Neural crest cell (in vitro differentiated cells): ENCODE results near the gene NUMB. TPM values are rescaled to one million over a fixed set of nuclear protein-coding genes. Genes with fewer than 3 reads are reported as not detected.

Experiments
- DNase-seq: peaks from one replicate; pipeline ENCODE4 v3.0.0; 2021; ENCODE audit warnings: low read depth, mixed read lengths, low spot score
- H3K27ac Mint-ChIP-seq: one replicate; pipeline ENCODE4 v1.8.0; 2021; ENCODE audit warnings: mild to moderate bottlenecking, mixed read lengths; ENCODE audit not compliant: unreplicated experiment
- H3K27me3 Mint-ChIP-seq: 2 replicates; pipeline ENCODE4 v1.8.0; 2021; ENCODE audit warnings: low read depth, mild to moderate bottlenecking, mixed read lengths
- H3K36me3 Mint-ChIP-seq: 2 replicates; pipeline ENCODE4 v1.8.0; 2021; ENCODE audit warnings: low read depth, mild to moderate bottlenecking, mixed read lengths
- H3K4me1 Mint-ChIP-seq: 2 replicates; pipeline ENCODE4 v1.8.0; 2021; ENCODE audit warnings: mixed read lengths
- H3K4me3 Mint-ChIP-seq: one replicate; pipeline ENCODE4 v1.8.0; 2021; ENCODE audit warnings: mild to moderate bottlenecking, mixed read lengths
- H3K9me3 Mint-ChIP-seq: 2 replicates; pipeline ENCODE4 v1.8.0; 2021; ENCODE audit warnings: mixed read lengths
- total RNA-seq: library from RNA; stranded (reverse); gene quantifications from 2 replicates; pipeline ENCODE4 v1.2.1, GENCODE V29; 2021
- TF ChIP-seq, protein P1 (sequence below): fragments of 200-600 bp; sonication (generic); conservative IDR thresholded peaks from 2 replicates; pipeline ENCODE4 v1.5.0; 2021; ENCODE audit warnings: antibody characterized with exemption, mild to moderate bottlenecking

The NUMB gene
- total RNA-seq, 1 donor from 2014 or later = 40.7 TPM

DNA sequence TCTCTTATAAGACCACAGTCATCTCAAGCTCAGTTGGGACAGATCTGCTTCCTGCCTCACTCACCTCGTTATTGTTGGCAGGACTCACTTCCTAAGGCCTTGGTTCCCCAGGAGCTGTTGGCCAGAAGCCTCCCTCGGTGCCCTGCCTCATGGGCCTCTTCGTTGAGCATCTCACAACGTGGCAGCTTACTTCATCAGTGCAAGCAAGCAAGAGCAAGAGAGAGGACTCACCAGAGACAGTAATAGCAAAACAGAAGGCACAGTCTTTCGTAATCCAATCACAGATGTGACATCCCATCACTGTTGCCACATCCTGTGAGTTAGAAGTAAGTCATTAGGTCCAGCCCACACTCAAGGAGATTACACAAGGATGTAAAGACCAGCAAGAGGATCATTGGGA lies 5.1 kb upstream of the NUMB start:
- no peak for DNase-seq
- H3K27me3 Mint-ChIP-seq = no peaks in the 10 kb centered on the region

DNA sequence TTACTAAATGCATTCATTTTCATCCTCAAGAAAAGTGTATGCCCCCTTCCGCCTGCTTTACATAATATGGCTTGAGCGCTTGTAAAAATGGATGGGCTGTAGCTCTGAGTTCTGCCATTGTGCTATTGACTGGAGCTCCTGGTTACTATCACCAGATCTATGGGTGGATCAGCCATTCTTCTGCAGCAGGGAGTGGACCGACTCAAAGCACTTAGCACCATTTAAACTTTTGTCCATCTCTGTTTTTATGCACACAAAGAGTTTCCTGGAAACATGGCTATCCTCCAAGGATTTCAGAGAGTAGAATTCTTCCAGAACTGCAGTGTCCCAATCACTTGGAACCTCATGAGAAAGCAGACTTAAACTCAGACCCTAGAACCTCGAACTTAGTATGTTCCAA lies 4.5 kb upstream of the NUMB start:
- TF ChIP-seq, protein P1, sequence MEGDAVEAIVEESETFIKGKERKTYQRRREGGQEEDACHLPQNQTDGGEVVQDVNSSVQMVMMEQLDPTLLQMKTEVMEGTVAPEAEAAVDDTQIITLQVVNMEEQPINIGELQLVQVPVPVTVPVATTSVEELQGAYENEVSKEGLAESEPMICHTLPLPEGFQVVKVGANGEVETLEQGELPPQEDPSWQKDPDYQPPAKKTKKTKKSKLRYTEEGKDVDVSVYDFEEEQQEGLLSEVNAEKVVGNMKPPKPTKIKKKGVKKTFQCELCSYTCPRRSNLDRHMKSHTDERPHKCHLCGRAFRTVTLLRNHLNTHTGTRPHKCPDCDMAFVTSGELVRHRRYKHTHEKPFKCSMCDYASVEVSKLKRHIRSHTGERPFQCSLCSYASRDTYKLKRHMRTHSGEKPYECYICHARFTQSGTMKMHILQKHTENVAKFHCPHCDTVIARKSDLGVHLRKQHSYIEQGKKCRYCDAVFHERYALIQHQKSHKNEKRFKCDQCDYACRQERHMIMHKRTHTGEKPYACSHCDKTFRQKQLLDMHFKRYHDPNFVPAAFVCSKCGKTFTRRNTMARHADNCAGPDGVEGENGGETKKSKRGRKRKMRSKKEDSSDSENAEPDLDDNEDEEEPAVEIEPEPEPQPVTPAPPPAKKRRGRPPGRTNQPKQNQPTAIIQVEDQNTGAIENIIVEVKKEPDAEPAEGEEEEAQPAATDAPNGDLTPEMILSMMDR = no peak
- no peak for DNase-seq
- H3K4me1 Mint-ChIP-seq = peaks cover 22% of the 10 kb centered on the region
- H3K4me3 Mint-ChIP-seq = no peak overlapping the region
- no peaks in the 10 kb centered on the region for H3K9me3 Mint-ChIP-seq
- H3K27ac Mint-ChIP-seq = no peak overlapping the region
- no peaks in the 10 kb centered on the region for H3K36me3 Mint-ChIP-seq
- H3K27me3 Mint-ChIP-seq = no peaks in the 10 kb centered on the region

More for the DNA sequence above, 5.1 kb upstream of the NUMB start:
- no peak overlapping the region for H3K27ac Mint-ChIP-seq
- no peaks in the 10 kb centered on the region for H3K9me3 Mint-ChIP-seq
- H3K4me3 Mint-ChIP-seq = no peak overlapping the region
- peaks cover 21% of the 10 kb centered on the region for H3K4me1 Mint-ChIP-seq
- TF ChIP-seq, protein P1 = no peak
- H3K36me3 Mint-ChIP-seq = no peaks in the 10 kb centered on the region

DNA sequence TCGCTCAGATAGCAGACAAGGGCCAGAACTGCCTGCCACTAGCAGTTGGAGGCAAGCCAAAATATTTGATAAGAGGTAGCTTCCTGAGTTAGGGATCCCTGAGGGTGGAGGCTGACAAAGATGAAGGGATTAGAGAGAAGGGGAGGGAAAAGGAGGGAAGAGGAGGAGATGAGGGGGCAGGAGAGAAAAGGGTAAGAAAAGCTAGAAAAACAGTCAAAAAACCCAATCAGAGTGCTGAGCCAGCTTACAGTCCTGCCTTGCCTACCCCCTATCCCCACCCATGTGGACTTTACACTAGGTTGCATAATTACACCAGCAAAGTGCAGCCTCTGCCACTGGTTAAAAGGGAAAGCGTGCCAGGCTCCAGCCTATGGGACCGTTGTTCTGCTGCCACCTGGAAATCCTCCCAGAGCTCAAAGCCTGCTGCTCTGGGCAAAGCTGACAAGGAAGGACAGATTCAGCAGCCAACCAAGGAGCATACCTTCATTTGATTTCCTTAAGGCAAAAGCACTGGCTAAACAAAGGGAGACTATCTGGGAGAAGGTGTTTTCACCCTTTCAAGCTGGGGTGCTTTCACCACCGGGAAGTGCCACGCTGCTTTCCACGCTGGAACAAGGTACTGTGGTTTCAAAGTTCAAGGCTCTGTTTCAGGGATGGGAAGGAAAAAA lies 3.8 kb upstream of the NUMB start:
- Mint-ChIP-seq H3K4me3 (no peak overlapping the region), H3K27me3 (no peaks in the 10 kb centered on the region), H3K4me1 (peaks cover 27% of the 10 kb centered on the region), H3K36me3 (no peaks in the 10 kb centered on the region), H3K9me3 (no peaks in the 10 kb centered on the region), H3K27ac (no peak overlapping the region)
- no peak for DNase-seq
- TF ChIP-seq, protein P1 = no peak

DNA sequence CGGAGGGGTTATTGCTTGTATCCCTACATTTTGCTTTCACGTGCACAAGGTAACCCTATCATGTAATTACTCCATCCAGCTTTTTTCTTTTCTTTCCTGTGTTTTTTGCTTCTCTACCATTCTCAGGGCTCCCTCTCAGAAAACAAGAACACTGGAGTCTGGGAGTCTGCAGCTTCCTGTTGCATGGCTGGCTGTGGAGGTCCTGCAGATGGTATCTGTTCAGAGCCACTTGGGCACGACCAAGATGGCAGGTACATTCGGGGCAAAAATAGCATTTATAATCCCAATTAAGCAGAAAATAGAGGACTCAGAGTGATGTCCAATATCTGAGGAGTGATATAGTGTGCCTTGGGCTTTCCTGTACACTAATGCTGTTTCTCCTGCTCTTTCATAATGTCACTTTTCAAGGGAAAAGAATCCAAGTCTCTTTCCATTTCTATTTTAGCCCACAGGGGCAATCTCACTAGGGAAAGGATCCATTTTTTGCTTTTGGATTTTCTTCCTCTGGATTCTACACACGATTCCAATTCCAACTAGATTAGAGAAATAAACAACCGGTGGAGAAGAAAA lies 3.2 kb upstream of the NUMB start:
- Mint-ChIP-seq H3K27ac (no peak overlapping the region), H3K27me3 (no peaks in the 10 kb centered on the region), H3K9me3 (no peaks in the 10 kb centered on the region), H3K4me3 (no peak overlapping the region), H3K36me3 (no peaks in the 10 kb centered on the region), H3K4me1 (peaks cover 32% of the 10 kb centered on the region)
- no peak for DNase-seq
- TF ChIP-seq, protein P1 = no peak

DNA sequence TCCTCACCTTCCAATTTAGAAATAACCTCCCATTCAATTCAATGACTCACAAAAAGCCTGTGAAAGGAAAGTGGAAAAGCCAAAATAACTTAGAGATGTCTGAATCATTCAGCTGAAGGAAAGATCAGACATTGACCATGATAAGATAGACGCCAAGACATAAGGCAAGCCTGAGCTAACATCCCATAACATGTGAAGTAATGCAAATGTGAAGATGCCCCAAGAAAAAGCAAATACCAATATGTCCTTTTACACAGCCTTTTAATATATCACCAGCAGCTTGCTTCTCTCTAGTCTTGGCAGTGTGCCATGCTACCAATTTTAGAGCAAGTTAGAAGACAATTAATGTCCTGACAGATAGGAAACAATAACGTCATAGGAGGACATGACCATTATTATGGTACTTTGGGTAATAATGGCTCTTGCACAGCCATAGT lies 2.4 kb upstream of the NUMB start:
- DNase-seq = no peak
- H3K36me3 Mint-ChIP-seq = no peaks in the 10 kb centered on the region
- H3K27me3 Mint-ChIP-seq = no peaks in the 10 kb centered on the region
- peak overlapping the region; percentile 32 for H3K4me3 Mint-ChIP-seq
- TF ChIP-seq, protein P1 = no peak
- no peak overlapping the region for H3K27ac Mint-ChIP-seq
- no peaks in the 10 kb centered on the region for H3K9me3 Mint-ChIP-seq
- H3K4me1 Mint-ChIP-seq = peaks cover 34% of the 10 kb centered on the region
